Measurements from ENCODE around the gene C1QTNF1. TPM values are rescaled to one million over a fixed set of nuclear protein-coding genes. Genes with fewer than 3 reads are reported as not detected.

C1QTNF1 gene
- total and polyA plus RNA-seq, 2 donors (not counting 1 experiment from before 2014, with no cell fraction given) = not detected

- intact Hi-C loops (cut with micrococcal nuclease) = no loop called here
- Histone ChIP-seq H3K27me3 (replicated peaks in 1 of 4; ENCODE audit: control extremely low read depth in 1 of 4, control insufficient read depth in 3 of 4, insufficient read depth in 4 of 4, low read length in 3 of 4) (peaks cover 0 to 22% (median 12%) of the 10 kb centered on the region in 4 experiments), H3K9me3 (ENCODE audit: control extremely low read depth in 1 of 3, control insufficient read depth in 2 of 3, insufficient read depth in 1 of 3, low read length in 2 of 3) (peaks cover 1 to 5% (median 3%) of the 10 kb centered on the region in 3 donors), H4K20me1 (ENCODE audit: control insufficient read depth, insufficient read depth, low read length, poor library complexity, severe bottlenecking) (no peaks in the 10 kb centered on the region), H3K36me3 (replicated peaks in 1 of 2; ENCODE audit: control extremely low read depth in 1 of 2, control insufficient read depth in 1 of 2, extremely low read depth in 1 of 2, insufficient read depth in 2 of 2, low read length in 1 of 2) (no peaks in the 10 kb centered on the region), H2AFZ (ENCODE audit: insufficient read depth, low read depth, low read length, poor library complexity, severe bottlenecking) (no peak overlapping the region), H3K4me2 (replicated peaks; ENCODE audit: low read depth, low read length, poor library complexity, severe bottlenecking) (no peak overlapping the region), H3K4me1 (ENCODE audit: control insufficient read depth in 2 of 2, insufficient read depth in 2 of 2, low read length in 2 of 2) (peaks cover 5 to 7% of the 10 kb centered on the region in 2 donors), H3K4me3 (ENCODE audit: control extremely low read depth in 1 of 5, extremely low read depth in 1 of 5, insufficient read depth in 1 of 5, low read depth in 2 of 5, low read length in 4 of 5) (no peak overlapping the region), H3K79me2 (ENCODE audit: control insufficient read depth, insufficient read depth, low read length) (no peaks in the 10 kb centered on the region), H3K27ac (ENCODE audit: low read length in 2 of 2) (no peak overlapping the region), H3K9ac (ENCODE audit: low read length) (no peak overlapping the region)
- no peaks in the 10 kb centered on the region for H3K9me3 Mint-ChIP-seq (ENCODE audit: insufficient read depth)
- no CpG with 5 or more reads among the region's 2 CpGs for WGBS (ENCODE audit: insufficient coverage)
- DNase-seq = no peak
- H3K4me1 Mint-ChIP-seq = peaks cover 5% of the 10 kb centered on the region
- H3K4me3 Mint-ChIP-seq = no peak overlapping the region
- no peak for ATAC-seq (ENCODE audit: low read depth)
- no peak overlapping the region for H3K27ac Mint-ChIP-seq
- H3K27me3 Mint-ChIP-seq = peaks cover 53% of the 10 kb centered on the region
- ChIA-PET POLR2A (no interaction called here), CTCF (interaction anchor here (2.1 kb wide), 1 partner anchor 26 kb away, joined by 4 read pairs; no protein-coding TSS in a partner anchor)
- TF ChIP-seq EZH2 (IDR thresholded peaks at IDR 0.05; ENCODE audit: borderline replicate concordance, insufficient read depth, low read depth, low read length, poor library complexity, severe bottlenecking) = no peak
- no peak for TF ChIP-seq CTCF (IDR thresholded peaks at IDR 0.05)
Measured at GRCh38 chr17:79019261-79019631, 4.7 kb upstream of the C1QTNF1 start.

- Histone ChIP-seq H3K4me3 (ENCODE audit: control extremely low read depth in 1 of 5, extremely low read depth in 1 of 5, insufficient read depth in 1 of 5, low read depth in 2 of 5, low read length in 4 of 5) (no peak overlapping the region), H3K9ac (ENCODE audit: low read length) (no peak overlapping the region), H3K36me3 (replicated peaks in 1 of 2; ENCODE audit: control extremely low read depth in 1 of 2, control insufficient read depth in 1 of 2, extremely low read depth in 1 of 2, insufficient read depth in 2 of 2, low read length in 1 of 2) (no peaks in the 10 kb centered on the region), H3K4me1 (ENCODE audit: control insufficient read depth in 2 of 2, insufficient read depth in 2 of 2, low read length in 2 of 2) (peaks cover 11 to 12% of the 10 kb centered on the region in 2 donors), H3K27ac (ENCODE audit: low read length in 2 of 2) (no peak overlapping the region), H3K79me2 (ENCODE audit: control insufficient read depth, insufficient read depth, low read length) (no peaks in the 10 kb centered on the region), H2AFZ (ENCODE audit: insufficient read depth, low read depth, low read length, poor library complexity, severe bottlenecking) (no peak overlapping the region), H4K20me1 (ENCODE audit: control insufficient read depth, insufficient read depth, low read length, poor library complexity, severe bottlenecking) (no peaks in the 10 kb centered on the region), H3K4me2 (replicated peaks; ENCODE audit: low read depth, low read length, poor library complexity, severe bottlenecking) (no peak overlapping the region), H3K27me3 (replicated peaks in 1 of 4; ENCODE audit: control extremely low read depth in 1 of 4, control insufficient read depth in 3 of 4, insufficient read depth in 4 of 4, low read length in 3 of 4) (peaks cover 0 to 28% (median 15%) of the 10 kb centered on the region in 4 experiments), H3K9me3 (ENCODE audit: control extremely low read depth in 1 of 3, control insufficient read depth in 2 of 3, insufficient read depth in 1 of 3, low read length in 2 of 3) (peaks cover 1 to 5% (median 3%) of the 10 kb centered on the region in 3 donors)
- peaks cover 9% of the 10 kb centered on the region for H3K4me1 Mint-ChIP-seq
- no peak for ATAC-seq (ENCODE audit: low read depth)
- H3K27ac Mint-ChIP-seq = no peak overlapping the region
- intact Hi-C loops (cut with micrococcal nuclease) = no loop called here
- H3K4me3 Mint-ChIP-seq = no peak overlapping the region
- ChIA-PET CTCF (interaction anchor here (0.5 to 2.1 kb wide), 3 partner anchors 26 to 373 kb away, joined by 3 to 4 read pairs (median 3); no protein-coding TSS in a partner anchor), POLR2A (no interaction called here)
- 81% methylated on average over 14 of the region's 19 CpGs for WGBS (ENCODE audit: insufficient coverage)
- DNase-seq = peak; percentile 50
- no peaks in the 10 kb centered on the region for H3K9me3 Mint-ChIP-seq (ENCODE audit: insufficient read depth)
- TF ChIP-seq CTCF (IDR thresholded peaks at IDR 0.05) = peak; percentile 71
- TF ChIP-seq EZH2 (IDR thresholded peaks at IDR 0.05; ENCODE audit: borderline replicate concordance, insufficient read depth, low read depth, low read length, poor library complexity, severe bottlenecking) = no peak
- peaks cover 57% of the 10 kb centered on the region for H3K27me3 Mint-ChIP-seq
Measured at GRCh38 chr17:79019632-79020584, 4.1 kb upstream of the C1QTNF1 start.

Data from B cell (primary cell).